NCI-H2107 treated with DMSO at 0.1 percent for 48 hours (cell line): ENCODE data around the gene DENND1C.

Experiments used
- DNase-seq: peaks from one replicate; lab custom pipeline; 2025; ENCODE audit not compliant: unreplicated experiment; lab: John Stamatoyannopoulos, UW

Gene DENND1C

GRCh38 chr19:6425732-6426620 lies 55.6 kb downstream of the DENND1C start:
- no peak for DNase-seq

- DNase-seq, result peak; percentile 99
Observed at GRCh38 chr19:6424939-6425731, 56.5 kb downstream of the DENND1C start.

GRCh38 chr19:6424195-6424938 lies 57.2 kb downstream of the DENND1C start, which contains the start of gene KHSRP:
Gene KHSRP (minus strand): TSS chr19:6424811. CDS start chr19:6424701, 110 bp downstream.
- no peak for DNase-seq

- no peak for DNase-seq
Observed at GRCh38 chr19:6423499-6424194, 57.9 kb downstream of the DENND1C start.

GRCh38 chr19:6421075-6422014 lies 60.2 kb downstream of the DENND1C start:
- DNase-seq, result no peak

- DNase-seq, result no peak
Observed at GRCh38 chr19:6418562-6418932, 63.0 kb downstream of the DENND1C start.

GRCh38 chr19:6417713-6418561 lies 63.6 kb downstream of the DENND1C start:
- DNase-seq, result no peak
